G401 (cell line): Measurements from ENCODE around the gene PKP1. TPM values are rescaled to one million over a fixed set of nuclear protein-coding genes. Genes with fewer than 3 reads are reported as not detected.

Experiments
- DNase-seq: peaks from one replicate; pipeline ENCODE4 v3.0.0-alpha.2; 2015; ENCODE audit warnings: low spot score
- in situ Hi-C: cut with HindIII; loops from 2 replicates; pipeline ENCODE4 v1.10.0; 2016; ENCODE audit warnings: low sequenced_read_pairs, mixed read lengths
- total RNA-seq: library from RNA; depleted of rRNA; stranded (reverse); fragments of >200 nt; shearing (Covaris generic); gene quantifications from 2 replicates; pipeline ENCODE4 v1.2.3, GENCODE V29; 2014

The PKP1 gene
- total RNA-seq, 1 experiment from 2014 or later = not detected

GRCh38 chr1:201259476-201260235, 23.6 kb upstream of the PKP1 start:
- no peak for DNase-seq
- in situ Hi-C loops = no loop called here

- in situ Hi-C loops = no loop called here
Measured at GRCh38 chr1:201260236-201260590, 23.1 kb upstream of the PKP1 start.

GRCh38 chr1:201260648-201261311, 22.5 kb upstream of the PKP1 start:
- in situ Hi-C loops = no loop called here
- no peak for DNase-seq

More at GRCh38 chr1:201260236-201260590, 23.1 kb upstream of the PKP1 start:
- no peak for DNase-seq

GRCh38 chr1:201261771-201262547, 21.3 kb upstream of the PKP1 start:
- in situ Hi-C loops = no loop called here
- no peak for DNase-seq

GRCh38 chr1:201262963-201263608, 20.2 kb upstream of the PKP1 start:
- in situ Hi-C loops = no loop called here
- no peak for DNase-seq

DNA sequence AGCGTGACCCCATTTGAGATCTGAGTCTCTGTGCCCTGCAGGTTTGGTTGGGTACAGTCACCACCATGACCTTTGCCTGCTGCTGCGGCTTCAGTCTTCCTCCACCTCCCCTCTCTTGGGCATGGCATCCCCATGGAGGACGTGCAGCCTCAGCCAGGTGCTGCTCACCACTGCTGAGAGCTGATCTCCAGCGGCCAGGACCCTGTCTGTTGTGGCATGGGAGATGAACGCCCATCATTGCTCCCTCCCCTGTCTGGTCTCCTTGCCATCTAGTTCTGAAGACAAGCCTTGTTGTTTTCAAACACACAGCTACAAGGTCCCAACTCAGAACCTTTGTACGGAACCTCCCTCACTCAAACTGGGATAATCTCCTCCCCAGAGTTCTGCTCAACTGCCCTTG, 19.2 kb upstream of the PKP1 start:
- in situ Hi-C loops = no loop called here
- no peak for DNase-seq

GRCh38 chr1:201264554-201264953, 18.8 kb upstream of the PKP1 start:
- DNase-seq = no peak
- in situ Hi-C loops = no loop called here

GRCh38 chr1:201265756-201266155, 17.6 kb upstream of the PKP1 start:
- DNase-seq = no peak
- in situ Hi-C loops = no loop called here

DNA sequence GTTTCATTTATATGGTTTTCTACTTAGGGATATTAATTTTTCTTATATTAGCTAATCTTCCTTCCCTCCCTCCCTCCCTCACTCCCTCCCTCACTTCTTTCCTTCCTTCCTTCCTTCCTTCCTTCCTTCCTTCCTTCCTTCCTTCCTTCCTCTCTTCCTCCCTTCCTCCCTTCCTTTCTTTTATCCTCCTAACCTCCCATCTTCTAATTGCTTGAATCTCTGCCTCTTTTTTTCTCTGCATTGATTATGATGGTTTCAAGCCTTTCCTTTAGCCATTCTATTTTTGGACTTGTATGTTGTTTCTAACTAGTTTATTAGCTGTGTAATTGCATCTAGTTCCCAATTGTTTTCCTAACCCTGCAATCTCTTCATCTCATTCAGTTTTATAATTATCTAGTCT, 17.0 kb upstream of the PKP1 start:
- no peak for DNase-seq
- in situ Hi-C loops = no loop called here

DNA sequence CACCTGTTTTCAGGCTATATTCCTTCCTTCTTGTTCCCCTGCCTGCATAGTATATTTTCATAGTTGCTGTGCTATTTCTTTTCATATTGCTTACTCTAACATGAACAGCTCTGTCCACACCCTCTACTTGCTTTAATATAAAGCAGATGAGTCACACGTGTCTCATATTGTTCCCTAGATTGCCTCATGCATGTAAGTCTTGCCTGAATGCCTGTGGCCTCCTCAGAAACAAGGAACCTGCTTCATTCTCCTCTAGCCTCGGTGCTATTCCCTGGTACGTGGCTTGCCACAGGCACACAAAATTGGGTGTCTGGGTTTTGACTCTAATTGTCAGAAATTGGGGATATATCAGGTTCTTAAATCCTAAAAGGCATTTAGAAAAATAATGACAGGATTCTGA, 16.5 kb upstream of the PKP1 start:
- DNase-seq = no peak
- in situ Hi-C loops = no loop called here

- DNase-seq = no peak
Measured at GRCh38 chr1:201267481-201268229, 15.7 kb upstream of the PKP1 start.

GRCh38 chr1:201268604-201269151, 14.6 kb upstream of the PKP1 start:
- in situ Hi-C loops = no loop called here
- peak; percentile 24 for DNase-seq

More at GRCh38 chr1:201267481-201268229, 15.7 kb upstream of the PKP1 start:
- in situ Hi-C loops = no loop called here

GRCh38 chr1:201269281-201269680, 14.0 kb upstream of the PKP1 start:
- in situ Hi-C loops = no loop called here
- no peak for DNase-seq

DNA sequence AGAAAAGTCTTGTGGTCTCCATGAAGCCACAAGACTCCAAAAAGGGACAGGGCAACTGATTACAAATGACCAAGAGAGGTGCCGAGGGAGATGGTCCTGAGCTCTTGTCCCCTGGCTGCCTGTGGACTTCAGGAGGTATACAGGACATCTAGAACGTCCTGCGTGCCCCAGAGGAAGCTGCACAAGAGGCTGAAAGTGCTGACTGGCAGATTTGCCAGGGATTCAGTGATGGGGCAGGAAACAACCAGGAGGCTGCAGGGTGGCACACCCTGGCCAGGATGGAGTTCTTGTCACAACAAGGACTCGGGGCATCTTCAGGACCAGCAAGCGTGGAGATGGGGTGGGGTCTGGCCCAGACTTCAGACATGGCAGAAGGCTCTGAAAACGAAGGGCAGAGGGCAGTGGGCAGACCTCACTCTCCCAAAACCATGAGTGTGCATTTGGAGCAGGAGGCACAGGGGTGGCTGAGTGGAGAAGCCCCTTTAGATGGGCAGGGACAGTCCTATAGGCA, 13.4 kb upstream of the PKP1 start:
- in situ Hi-C loops = no loop called here
- DNase-seq = no peak

- no peak for DNase-seq
- in situ Hi-C loops = no loop called here
Measured at GRCh38 chr1:201270616-201271390, 12.5 kb upstream of the PKP1 start.

DNA sequence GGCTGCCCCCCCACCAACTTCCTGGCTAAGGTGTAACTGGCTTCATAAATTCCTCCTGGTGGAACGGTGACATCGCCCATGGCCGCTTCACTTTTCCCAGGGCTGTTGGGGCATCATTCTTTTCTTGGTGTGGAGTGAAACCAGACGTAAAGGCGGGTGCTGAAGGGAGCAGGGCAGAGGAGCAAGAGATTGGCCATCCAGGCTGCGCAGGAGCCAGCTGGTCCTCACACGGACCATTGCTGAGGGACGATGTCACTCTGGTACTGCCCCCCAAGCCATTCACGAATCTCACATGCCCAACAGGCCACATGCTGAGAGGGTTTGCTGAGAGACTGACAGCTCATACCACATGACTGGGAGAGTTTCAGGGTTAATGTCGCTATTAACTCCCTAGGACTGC, 10.5 kb upstream of the PKP1 start:
- in situ Hi-C loops = no loop called here
- no peak for DNase-seq

- peak; percentile 58 for DNase-seq
- in situ Hi-C loops = no loop called here
Measured at GRCh38 chr1:201274616-201275252, 8.6 kb upstream of the PKP1 start.
